DLD1 (cell line): ENCODE data around the gene XYLT1.
"Not testable (repeated sequence)": the region's sequence is repeated elsewhere in the genome, so short reads cannot be mapped to it uniquely, and the experiment has no call there.

Experiments
- in situ Hi-C: cut with HindIII; loops from 2 replicates; pipeline ENCODE4 v1.10.0; 2017; ENCODE audit warnings: low sequenced_read_pairs

The XYLT1 gene

GRCh38 chr16:17313793-17314547, 156.8 kb downstream of the XYLT1 start:
- in situ Hi-C loops: no loop called here

DNA sequence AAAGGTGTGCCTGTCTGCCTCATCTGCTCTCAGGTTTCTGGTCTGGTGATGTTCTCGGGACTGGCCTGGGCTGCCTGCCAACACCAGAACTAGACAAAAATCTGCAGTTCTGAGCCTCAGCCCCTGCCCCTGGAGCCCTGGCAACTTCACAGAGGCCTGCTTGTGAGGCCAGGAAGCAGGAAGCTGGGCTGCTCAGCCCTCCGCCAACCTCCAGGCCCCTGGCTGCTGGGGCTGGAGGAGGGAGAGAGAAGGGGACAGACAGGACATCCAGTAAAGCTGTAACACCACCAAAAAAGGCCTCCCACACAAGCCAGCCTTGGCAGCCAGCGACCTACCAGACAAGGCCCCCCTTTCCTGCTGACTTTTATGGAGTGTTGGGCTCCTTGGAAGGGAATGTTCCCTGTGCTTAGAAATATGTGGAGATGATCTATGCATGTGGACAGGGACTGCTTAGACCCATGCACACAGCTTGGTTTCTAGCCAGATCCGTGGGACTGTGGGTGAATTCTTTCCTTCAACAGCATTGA, 157.6 kb downstream of the XYLT1 start:
- in situ Hi-C loops: no loop called here

GRCh38 chr16:17312094-17312710, 158.6 kb downstream of the XYLT1 start:
- in situ Hi-C loops: no loop called here

- in situ Hi-C loops: no loop called here
Measured at GRCh38 chr16:17311333-17312093, 159.2 kb downstream of the XYLT1 start.

DNA sequence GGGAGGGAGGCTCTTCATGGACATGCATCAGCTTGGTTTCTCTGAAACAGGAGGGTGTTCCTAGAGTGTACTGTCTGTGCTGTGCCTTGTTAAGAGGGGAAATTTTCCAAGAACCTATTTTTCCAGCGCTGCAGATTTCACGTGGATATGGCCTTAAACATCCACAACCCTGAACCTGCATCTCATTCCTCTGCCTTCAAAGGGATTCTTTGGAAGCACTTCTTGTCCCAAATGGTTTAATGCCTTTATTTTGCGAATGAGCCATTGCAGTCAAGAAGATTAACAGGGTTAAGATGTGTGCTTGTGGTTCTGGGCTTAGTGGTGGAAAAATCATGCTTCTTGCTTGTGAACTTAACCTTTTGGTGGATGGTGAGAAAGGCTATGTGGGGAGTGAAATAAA, 161.2 kb downstream of the XYLT1 start:
- in situ Hi-C loops: no loop called here

- in situ Hi-C loops: no loop called here
Measured at GRCh38 chr16:17308186-17308585, 162.6 kb downstream of the XYLT1 start.

- in situ Hi-C loops: no loop called here
Measured at GRCh38 chr16:17307504-17307903, 163.3 kb downstream of the XYLT1 start.

GRCh38 chr16:17306745-17307144, 164.0 kb downstream of the XYLT1 start:
- in situ Hi-C loops: no loop called here

DNA sequence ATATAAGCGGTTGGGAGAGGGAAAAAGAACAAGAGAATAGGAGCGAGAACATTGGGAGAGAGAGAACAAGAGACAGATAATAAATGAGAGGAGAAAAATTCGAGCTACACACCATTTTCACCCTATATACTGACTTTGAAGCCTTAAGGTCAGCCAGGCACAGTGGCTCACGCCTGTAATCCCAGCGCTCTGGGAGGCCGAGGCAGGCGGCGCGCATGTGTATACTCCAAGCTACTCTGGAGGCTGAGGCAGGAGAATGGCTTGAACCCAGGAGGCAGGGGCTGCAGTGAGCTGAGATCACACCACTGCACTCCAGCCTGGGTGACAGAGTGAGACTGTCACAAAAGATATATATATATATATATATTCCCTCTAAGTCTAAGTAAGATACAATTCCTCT, 164.5 kb downstream of the XYLT1 start:
- in situ Hi-C loops: not testable (repeated sequence)

- in situ Hi-C loops: no loop called here
Measured at GRCh38 chr16:17305694-17306093, 165.1 kb downstream of the XYLT1 start.

- in situ Hi-C loops: no loop called here
Measured at GRCh38 chr16:17304491-17305119, 166.2 kb downstream of the XYLT1 start.

DNA sequence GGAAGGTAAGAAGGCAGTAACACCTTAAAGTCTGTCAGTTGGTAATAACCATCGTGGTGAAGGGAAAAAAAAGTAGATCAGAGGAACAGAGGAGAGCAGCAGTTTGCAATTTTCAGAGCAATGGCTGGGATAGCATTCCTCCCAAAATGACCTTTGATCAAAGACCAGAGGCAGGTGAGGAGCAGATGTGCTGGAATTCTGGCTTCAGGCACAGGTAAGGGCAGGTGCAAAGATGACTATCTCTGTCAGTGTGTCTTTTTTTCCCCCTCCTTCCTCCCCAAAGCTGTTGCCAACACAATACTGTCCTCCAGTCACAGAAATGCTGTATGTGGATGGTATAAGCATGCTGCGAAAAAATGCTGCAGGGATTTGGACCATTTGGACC, 166.7 kb downstream of the XYLT1 start:
- in situ Hi-C loops: no loop called here

DNA sequence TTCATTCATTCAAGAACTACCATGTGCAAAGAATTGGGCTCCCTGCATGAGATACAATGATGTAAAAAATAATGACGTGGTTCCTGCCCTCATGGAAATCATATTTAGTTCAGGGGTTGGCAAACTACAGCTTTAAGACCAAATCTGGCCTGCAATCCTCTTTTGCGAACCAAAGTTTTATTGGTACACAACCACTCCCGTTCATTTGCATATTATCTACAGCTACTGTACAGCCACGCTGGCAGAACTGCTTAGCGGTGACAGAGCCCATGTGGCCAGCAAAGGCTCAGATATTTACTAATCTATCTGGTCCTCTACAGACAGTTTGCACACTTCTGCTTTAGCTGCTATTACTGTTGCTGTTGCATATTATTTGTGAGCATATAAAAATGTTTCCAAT, 167.7 kb downstream of the XYLT1 start:
- in situ Hi-C loops: no loop called here

- in situ Hi-C loops: no loop called here
Measured at GRCh38 chr16:17302620-17303019, 168.1 kb downstream of the XYLT1 start.

DNA sequence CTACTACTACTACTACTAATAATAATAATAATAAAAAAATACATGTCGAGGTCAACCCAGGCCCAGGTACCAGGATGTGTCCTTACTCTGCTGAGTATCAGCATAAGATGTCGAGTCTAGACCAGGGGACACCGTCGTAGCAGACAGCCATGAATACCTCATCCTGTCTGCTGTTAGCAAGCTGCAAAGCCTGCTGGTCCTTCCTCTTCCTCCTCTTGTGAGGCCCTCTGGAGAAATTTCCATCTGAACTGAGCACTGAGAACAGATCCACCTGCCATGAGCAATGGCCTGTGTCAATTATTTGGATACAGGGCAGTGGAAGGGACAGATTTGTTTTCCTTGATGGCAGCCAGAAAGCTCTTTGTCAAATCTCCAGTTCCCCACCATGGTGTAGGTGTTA, 168.5 kb downstream of the XYLT1 start:
- in situ Hi-C loops: no loop called here

DNA sequence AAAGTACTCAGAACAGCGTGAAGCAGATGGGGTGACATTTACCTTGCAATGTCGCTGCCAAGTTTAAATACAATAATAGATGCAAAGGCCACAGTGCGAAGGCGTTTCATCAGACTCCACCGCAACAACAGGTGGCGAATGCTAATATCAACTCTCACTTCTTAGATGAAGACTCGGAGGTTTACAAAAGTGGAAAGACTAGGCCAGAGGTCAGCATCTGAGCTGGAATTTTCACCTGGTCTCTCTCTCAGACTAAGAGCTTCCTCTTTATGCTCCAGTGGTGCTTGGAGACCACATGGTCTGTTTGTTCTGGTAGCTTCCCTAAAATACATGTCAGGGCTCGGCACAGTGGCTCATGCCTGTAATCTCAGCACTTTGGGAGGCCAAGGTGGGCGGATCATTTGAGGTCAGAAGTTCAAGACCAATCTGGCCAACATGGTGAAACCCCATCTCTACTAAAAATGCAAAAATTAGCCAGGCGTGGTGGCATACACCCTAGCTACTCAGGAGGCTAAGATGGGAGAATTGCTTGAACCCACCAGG, 169.1 kb downstream of the XYLT1 start:
- in situ Hi-C loops: no loop called here

DNA sequence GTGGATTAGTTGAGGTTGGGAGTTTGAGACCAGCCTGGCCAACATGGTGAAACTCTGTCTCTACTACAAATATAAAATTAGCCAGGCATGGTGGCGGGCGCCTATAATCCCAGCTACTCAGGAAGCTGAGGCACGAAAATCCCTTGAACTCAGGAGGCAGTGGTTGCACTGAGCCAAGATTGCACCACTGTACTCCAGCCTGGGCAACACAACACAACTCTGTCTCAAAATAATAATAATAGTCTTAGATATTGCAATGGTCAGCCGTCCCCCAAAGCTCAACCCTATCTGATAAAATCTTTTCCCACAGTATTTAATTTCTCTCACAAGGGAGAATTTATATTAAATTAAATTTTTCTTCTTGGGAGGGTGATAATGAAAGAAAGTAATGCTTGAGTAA, 169.6 kb downstream of the XYLT1 start:
- in situ Hi-C loops: no loop called here

DNA sequence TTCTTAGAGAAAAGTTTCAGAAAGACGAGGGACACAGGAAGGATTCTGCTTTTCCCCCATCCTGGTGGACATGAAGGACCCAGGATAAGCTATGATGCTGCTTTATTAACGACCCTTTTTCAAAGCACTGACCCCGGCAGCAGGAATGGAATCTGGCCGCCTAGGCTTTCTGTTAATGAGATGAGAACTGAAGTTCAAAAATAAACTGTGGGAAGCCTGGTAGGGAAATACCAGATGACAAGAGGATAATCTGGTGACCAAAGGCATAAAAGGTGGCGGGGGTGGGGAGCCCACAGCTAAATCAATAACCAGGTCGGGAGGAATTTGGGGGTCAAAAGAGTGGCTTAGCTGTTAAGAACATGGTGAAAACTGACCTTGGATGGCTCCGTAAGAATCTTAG, 171.0 kb downstream of the XYLT1 start:
- in situ Hi-C loops: no loop called here

GRCh38 chr16:17298238-17298637, 172.5 kb downstream of the XYLT1 start:
- in situ Hi-C loops: no loop called here

DNA sequence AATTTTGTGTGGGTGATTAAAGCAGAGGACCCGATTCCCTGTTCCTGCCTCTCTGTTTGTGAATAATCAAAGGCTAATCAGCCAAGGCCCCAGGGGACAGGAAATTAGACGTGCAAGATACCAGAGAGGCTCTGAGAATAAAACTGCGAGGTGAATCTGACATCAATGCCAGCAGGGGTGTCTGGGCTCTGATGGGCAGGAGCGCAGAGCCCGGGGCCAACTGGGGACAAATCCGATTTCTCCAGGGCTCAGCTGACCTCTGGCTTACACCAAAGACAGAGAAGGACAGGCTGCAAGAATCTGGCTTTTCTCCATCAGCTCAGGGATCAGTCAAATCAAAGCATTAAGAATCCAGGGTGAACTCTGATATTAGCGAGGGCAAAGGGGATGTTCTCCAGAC, 174.3 kb downstream of the XYLT1 start:
- in situ Hi-C loops: no loop called here

DNA sequence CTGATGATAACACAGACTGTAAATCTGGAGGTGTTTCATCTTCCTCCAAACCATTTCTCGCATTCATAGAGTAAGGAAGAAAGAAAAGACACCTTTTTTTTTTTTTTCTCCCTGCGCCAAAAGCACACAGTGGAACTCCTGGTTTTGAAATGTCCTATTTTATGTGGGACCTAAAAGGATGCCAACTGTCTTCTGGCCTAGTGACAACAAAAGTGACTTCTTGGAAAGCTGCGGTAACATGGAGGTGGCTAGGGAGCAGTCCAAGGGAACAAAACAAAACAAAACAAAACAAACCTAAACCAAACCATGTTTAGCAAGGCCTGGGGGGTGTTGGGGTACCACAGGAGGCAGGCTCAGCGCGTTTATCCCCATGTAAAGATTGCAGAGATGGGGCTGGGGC, 174.8 kb downstream of the XYLT1 start:
- in situ Hi-C loops: no loop called here
